ENCODE data around the gene C1QTNF9. TPM values are rescaled to one million over a fixed set of nuclear protein-coding genes. Genes with fewer than 3 reads are reported as not detected.
"Not testable (repeated sequence)": the region's sequence is repeated elsewhere in the genome, so short reads cannot be mapped to it uniquely, and the experiment has no call there.

The C1QTNF9 gene
- not detected in 2 replicates for total RNA-seq
- polyA plus RNA-seq = not detected in 2 replicates

DNA sequence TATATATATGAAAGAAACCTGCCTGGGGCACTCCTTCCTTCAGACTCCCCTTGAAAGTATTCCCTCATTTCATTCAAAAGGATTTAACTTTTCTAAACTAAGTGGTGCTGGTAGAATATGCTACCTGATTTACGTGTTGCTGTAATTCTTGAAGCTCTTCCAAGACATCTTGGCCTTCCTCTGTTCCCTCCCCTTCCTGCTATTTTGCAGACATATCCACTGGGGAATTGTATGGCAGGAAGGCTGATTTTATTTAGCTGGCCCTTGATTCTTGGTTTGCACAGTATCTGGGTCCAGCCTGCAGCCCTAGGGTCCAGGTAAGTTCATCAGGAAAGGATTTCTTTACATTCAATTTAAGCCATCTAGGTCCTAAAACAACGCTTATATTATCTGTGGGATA is at the start of gene C1QTNF9:
Gene C1QTNF9 (plus strand): TSS at position 281 of the 400 bp plus-strand sequence. CDS start 6,424 bp downstream, outside the sequence.
- H3K9me2 ChIP-seq (replicated peaks; ENCODE audit: insufficient read depth); H3K9me3 ChIP-seq (ENCODE audit: low read depth); H3K4me2 ChIP-seq; H3K4me3 ChIP-seq; H3K27ac ChIP-seq; H4K20me1 ChIP-seq (ENCODE audit: insufficient read depth, poor library complexity, severe bottlenecking); H3K36me3 ChIP-seq (replicated peaks; ENCODE audit: insufficient read depth, low read depth); H2AFZ ChIP-seq; H3K27me3 ChIP-seq; DNase-seq (ENCODE audit: low spot score); H3K79me2 ChIP-seq; H3K4me1 ChIP-seq (ENCODE audit: insufficient read depth): not testable (repeated sequence)
- 78% methylated on average over 2 of the region's 2 CpGs for WGBS (ENCODE audit: low lambda C conversion rate, missing lambda C conversion rate)

- 91% methylated on average over 3 of the region's 3 CpGs for WGBS (ENCODE audit: low lambda C conversion rate, missing lambda C conversion rate)
- no peaks in the 10 kb centered on the region for H3K27me3 ChIP-seq
- H3K4me2 ChIP-seq = no peak overlapping the region
- no peaks in the 10 kb centered on the region for H3K9me3 ChIP-seq (ENCODE audit: low read depth)
- H4K20me1 ChIP-seq (ENCODE audit: insufficient read depth, poor library complexity, severe bottlenecking) = no peaks in the 10 kb centered on the region
- no peaks in the 10 kb centered on the region for H3K36me3 ChIP-seq (replicated peaks; ENCODE audit: insufficient read depth, low read depth)
- H3K9me2 ChIP-seq (replicated peaks; ENCODE audit: insufficient read depth) = no peaks in the 10 kb centered on the region
- no peak overlapping the region for H3K4me3 ChIP-seq
- no peak for DNase-seq (ENCODE audit: low spot score)
- no peak overlapping the region for H3K27ac ChIP-seq
- peaks cover 5% of the 10 kb centered on the region for H3K4me1 ChIP-seq (ENCODE audit: insufficient read depth)
- H3K79me2 ChIP-seq = no peaks in the 10 kb centered on the region
- H2AFZ ChIP-seq = no peak overlapping the region
- no peak for TF ChIP-seq EZH2phosphoT487 (IDR thresholded peaks at IDR 0.05; ENCODE audit: low read depth, severe bottlenecking, unreplicated experiment)
- TF ChIP-seq CTCF (IDR thresholded peaks at IDR 0.05; ENCODE audit: poor library complexity) = no peak
- TF ChIP-seq EZH2 (IDR thresholded peaks at IDR 0.05; ENCODE audit: borderline replicate concordance) = no peak
Measured at GRCh38 chr13:24261566-24261965, 47.8 kb upstream of the C1QTNF9 start.

DNA sequence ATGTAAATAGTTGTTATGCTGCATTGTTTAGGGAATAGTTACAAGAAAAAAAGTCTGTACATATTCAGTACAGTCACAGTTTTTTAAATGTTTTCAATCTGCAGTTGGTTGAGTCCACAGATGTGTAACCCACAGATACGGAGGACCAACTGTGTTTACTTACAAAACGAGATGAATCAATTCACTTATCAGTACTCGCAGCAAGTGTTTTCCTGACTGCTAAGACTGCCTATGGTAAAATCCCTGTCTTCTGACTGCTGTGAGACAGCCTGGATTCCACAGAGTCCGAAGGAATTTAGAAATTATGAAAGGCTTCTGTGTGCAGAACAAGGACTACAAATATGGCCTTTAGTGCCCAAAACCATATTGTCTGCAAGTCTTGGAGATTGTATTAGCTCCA is 45.7 kb upstream of the C1QTNF9 start:
- H3K4me1 ChIP-seq (ENCODE audit: insufficient read depth) = peaks cover 5% of the 10 kb centered on the region
- DNase-seq (ENCODE audit: low spot score) = no peak
- no peaks in the 10 kb centered on the region for H3K36me3 ChIP-seq (replicated peaks; ENCODE audit: insufficient read depth, low read depth)
- H3K4me3 ChIP-seq = no peak overlapping the region
- no peaks in the 10 kb centered on the region for H3K27me3 ChIP-seq
- 12% methylated on average over 4 of the region's 4 CpGs for WGBS (ENCODE audit: low lambda C conversion rate, missing lambda C conversion rate)
- no peaks in the 10 kb centered on the region for H3K9me2 ChIP-seq (replicated peaks; ENCODE audit: insufficient read depth)
- H3K9me3 ChIP-seq (ENCODE audit: low read depth) = no peaks in the 10 kb centered on the region
- H4K20me1 ChIP-seq (ENCODE audit: insufficient read depth, poor library complexity, severe bottlenecking) = no peaks in the 10 kb centered on the region
- TF ChIP-seq CTCF (IDR thresholded peaks at IDR 0.05; ENCODE audit: poor library complexity) = no peak
- TF ChIP-seq EZH2 (IDR thresholded peaks at IDR 0.05; ENCODE audit: borderline replicate concordance) = no peak
- no peak for TF ChIP-seq EZH2phosphoT487 (IDR thresholded peaks at IDR 0.05; ENCODE audit: low read depth, severe bottlenecking, unreplicated experiment)
- H3K4me2 ChIP-seq = peak overlapping the region; percentile 20
- H2AFZ ChIP-seq = no peak overlapping the region
- no peak overlapping the region for H3K27ac ChIP-seq
- H3K79me2 ChIP-seq = no peaks in the 10 kb centered on the region

- H2AFZ ChIP-seq = no peak overlapping the region
- H3K79me2 ChIP-seq = no peaks in the 10 kb centered on the region
- H3K9me2 ChIP-seq (replicated peaks; ENCODE audit: insufficient read depth) = no peaks in the 10 kb centered on the region
- TF ChIP-seq CTCF (IDR thresholded peaks at IDR 0.05; ENCODE audit: poor library complexity) = no peak
- TF ChIP-seq EZH2 (IDR thresholded peaks at IDR 0.05; ENCODE audit: borderline replicate concordance) = no peak
- TF ChIP-seq EZH2phosphoT487 (IDR thresholded peaks at IDR 0.05; ENCODE audit: low read depth, severe bottlenecking, unreplicated experiment) = no peak
- no peaks in the 10 kb centered on the region for H4K20me1 ChIP-seq (ENCODE audit: insufficient read depth, poor library complexity, severe bottlenecking)
- WGBS (ENCODE audit: low lambda C conversion rate, missing lambda C conversion rate) = 94% methylated on average over 8 of the region's 8 CpGs
- H3K4me2 ChIP-seq = no peak overlapping the region
- no peak overlapping the region for H3K27ac ChIP-seq
- H3K4me1 ChIP-seq (ENCODE audit: insufficient read depth) = peaks cover 6% of the 10 kb centered on the region
- H3K9me3 ChIP-seq (ENCODE audit: low read depth) = no peaks in the 10 kb centered on the region
- no peaks in the 10 kb centered on the region for H3K36me3 ChIP-seq (replicated peaks; ENCODE audit: insufficient read depth, low read depth)
- no peak for DNase-seq (ENCODE audit: low spot score)
- H3K4me3 ChIP-seq = no peak overlapping the region
- no peaks in the 10 kb centered on the region for H3K27me3 ChIP-seq
Measured at GRCh38 chr13:24264976-24265375, 44.4 kb upstream of the C1QTNF9 start.
